Measurements from ENCODE around the gene CRABP2.
A peak's percentile ranks its signal among the peaks of the same experiment; 100 is the strongest.

The CRABP2 gene

DNA sequence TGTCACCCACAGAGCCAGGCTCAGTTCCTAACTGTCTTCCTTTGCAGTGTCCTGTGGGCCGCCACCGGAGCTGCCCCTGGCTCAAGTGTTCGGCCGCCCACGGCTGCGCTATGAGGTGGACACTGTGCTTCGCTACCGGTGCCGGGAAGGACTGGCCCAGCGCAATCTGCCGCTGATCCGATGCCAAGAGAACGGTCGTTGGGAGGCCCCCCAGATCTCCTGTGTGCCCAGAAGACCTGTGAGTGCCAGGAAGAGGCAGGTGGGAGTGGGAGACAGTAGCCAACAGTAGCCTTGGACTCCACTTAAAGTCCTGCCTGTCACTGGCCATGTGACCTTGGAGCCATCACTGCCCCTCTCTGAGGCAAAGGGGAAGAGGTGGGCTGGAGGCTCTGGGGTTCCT lies 46.9 kb downstream of the CRABP2 start:
- H3K4me3 ChIP-seq (ENCODE audit: low read depth, low read length): no peak overlapping the region
- TF ChIP-seq, protein P1, sequence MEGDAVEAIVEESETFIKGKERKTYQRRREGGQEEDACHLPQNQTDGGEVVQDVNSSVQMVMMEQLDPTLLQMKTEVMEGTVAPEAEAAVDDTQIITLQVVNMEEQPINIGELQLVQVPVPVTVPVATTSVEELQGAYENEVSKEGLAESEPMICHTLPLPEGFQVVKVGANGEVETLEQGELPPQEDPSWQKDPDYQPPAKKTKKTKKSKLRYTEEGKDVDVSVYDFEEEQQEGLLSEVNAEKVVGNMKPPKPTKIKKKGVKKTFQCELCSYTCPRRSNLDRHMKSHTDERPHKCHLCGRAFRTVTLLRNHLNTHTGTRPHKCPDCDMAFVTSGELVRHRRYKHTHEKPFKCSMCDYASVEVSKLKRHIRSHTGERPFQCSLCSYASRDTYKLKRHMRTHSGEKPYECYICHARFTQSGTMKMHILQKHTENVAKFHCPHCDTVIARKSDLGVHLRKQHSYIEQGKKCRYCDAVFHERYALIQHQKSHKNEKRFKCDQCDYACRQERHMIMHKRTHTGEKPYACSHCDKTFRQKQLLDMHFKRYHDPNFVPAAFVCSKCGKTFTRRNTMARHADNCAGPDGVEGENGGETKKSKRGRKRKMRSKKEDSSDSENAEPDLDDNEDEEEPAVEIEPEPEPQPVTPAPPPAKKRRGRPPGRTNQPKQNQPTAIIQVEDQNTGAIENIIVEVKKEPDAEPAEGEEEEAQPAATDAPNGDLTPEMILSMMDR (IDR thresholded peaks at IDR 0.05; ENCODE audit: low read depth, low read length): no peak
- in situ Hi-C loops (cut with HindIII; ENCODE audit: low sequenced_read_pairs): no loop called here
- no peak for DNase-seq (ENCODE audit: low read depth, low spot score)

DNA sequence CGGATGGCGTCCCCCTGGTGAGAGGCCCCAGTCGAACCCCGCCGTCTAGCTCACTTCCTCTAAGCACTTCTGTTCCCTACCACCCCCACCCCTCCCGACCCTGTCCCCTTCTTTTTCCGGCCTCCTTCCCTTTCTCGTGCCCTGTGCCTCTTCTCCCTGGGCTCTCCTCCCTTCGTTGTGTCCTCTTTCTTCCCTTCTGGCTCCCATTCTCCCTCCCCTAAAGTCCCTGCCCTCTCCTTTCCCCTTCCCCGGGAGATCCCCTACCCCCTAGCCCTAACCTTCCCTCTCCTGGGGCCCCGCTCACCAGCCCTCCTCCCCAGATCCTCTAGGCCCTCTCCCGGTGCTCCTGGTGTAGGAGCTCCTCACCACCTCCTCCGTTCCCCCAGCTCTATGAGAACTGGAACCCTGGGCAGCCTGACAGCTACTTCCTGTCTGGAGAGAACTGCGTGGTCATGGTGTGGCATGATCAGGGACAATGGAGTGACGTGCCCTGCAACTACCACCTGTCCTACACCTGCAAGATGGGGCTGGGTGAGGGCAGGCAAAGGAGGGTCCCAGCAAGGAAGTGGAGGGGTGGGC lies 47.6 kb downstream of the CRABP2 start:
- no peak for DNase-seq (ENCODE audit: low read depth, low spot score)
- TF ChIP-seq, protein P1 (IDR thresholded peaks at IDR 0.05; ENCODE audit: low read depth, low read length): no peak
- no peak overlapping the region for H3K4me3 ChIP-seq (ENCODE audit: low read depth, low read length)
- in situ Hi-C loops (cut with HindIII; ENCODE audit: low sequenced_read_pairs): no loop called here

DNA sequence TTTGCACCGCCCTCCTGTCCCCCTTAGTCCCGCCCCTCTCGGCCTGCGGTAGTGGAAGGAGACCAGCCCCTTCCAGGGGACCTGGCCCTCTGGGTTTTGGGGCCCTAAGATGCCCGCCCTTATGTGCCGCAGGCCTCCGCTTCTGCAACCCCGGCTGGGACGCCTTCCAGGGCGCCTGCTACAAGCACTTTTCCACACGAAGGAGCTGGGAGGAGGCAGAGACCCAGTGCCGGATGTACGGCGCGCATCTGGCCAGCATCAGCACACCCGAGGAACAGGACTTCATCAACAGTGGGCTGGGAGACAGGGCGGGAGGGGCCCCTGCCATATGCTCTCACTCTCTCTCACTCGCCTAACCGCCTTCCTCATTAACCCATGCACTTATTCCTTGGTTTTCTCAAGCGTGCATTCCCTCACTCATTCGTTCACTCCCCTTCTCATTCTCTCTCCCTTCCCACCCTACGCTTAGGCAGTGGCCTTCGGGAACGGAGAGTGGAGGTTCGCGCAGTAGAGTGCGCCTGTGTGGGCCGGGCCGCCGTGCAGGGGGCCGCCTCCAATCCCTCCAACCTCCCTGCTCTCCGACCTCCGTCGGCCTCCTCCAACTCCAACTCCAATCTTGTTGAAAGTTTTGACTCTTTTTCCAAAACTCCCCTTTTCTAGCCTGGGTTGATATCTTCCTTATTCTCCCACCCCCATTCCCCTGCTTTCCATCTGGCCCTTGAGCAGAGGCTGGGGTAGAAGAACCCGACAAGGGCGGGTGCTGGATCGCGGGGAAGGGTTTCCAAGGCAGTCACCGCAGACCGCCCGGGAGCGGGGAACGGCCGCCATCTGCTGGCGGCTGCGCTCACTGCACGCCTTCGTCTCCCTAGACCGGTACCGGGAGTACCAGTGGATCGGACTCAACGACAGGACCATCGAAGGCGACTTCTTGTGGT lies 48.3 kb downstream of the CRABP2 start:
- no peak for DNase-seq (ENCODE audit: low read depth, low spot score)
- TF ChIP-seq, protein P1 (IDR thresholded peaks at IDR 0.05; ENCODE audit: low read depth, low read length): peak; percentile 99
- no peak overlapping the region for H3K4me3 ChIP-seq (ENCODE audit: low read depth, low read length)
- in situ Hi-C loops (cut with HindIII; ENCODE audit: low sequenced_read_pairs): no loop called here

DNA sequence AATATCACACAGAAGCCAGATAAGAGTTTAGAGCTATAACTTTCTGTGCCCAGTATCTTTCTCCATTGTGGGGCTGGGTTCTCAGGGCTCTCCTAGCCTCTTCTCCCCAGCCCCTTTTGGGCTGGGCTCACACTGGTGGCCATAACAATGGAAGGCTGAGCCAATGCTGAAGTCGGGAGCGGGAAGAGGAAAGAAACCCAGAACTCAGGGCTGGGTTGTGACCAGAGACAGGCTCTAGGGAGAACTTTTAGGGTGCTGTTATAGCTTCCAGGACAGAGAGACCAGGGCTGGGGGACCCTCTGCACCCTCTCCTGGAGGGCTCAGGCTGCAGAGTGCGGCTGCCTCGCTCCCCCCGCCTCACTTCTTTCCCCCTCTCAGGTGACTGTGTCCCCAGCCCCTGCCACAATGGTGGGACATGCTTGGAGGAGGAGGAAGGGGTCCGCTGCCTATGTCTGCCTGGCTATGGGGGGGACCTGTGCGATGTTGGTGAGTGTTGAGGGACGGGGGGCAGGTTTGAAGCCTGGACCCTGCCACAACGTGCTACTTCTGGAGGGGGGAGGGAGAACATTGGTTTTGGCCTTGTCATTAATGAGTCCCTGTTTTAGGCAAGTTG lies 49.4 kb downstream of the CRABP2 start:
- in situ Hi-C loops (cut with HindIII; ENCODE audit: low sequenced_read_pairs): no loop called here
- DNase-seq (ENCODE audit: low read depth, low spot score): no peak
- H3K4me3 ChIP-seq (ENCODE audit: low read depth, low read length): no peak overlapping the region
- TF ChIP-seq, protein P1 (IDR thresholded peaks at IDR 0.05; ENCODE audit: low read depth, low read length): no peak

DNA sequence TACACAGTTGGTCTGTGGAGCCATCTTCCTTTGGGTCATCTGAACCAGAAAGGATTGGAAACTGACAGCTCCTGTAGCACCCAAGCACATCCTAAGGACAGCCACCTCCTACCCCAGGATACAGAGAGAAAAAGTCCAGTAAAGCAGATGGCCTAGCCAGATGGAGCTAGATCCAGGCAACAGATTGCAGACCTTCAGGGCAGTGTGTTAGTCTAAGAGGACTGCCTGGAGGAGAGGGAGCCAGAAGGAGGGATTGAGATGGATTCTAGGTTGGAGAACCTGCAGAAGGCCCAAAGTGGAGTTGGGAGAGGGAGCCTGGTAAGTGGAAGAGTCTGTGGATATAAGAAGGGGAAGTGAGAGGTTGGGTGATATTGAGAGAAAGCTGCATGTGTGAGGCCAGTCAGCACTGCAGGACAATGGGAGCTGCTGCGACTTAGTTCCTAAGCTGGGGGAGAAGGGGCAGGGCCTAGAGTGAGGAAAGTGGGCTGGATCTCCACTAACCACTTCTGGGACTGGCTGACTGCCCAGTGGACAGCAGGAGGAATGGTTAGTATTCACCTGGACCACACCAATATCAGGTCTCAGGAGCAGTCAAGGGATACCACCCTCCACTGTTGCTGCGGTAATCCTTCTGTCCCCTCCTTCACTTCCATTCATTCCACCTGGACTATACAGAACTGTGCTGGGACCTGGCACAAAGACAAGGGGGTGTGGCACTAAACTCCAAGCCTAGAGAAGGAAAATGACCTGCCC lies 50.1 kb downstream of the CRABP2 start:
- H3K4me3 ChIP-seq (ENCODE audit: low read depth, low read length): no peak overlapping the region
- in situ Hi-C loops (cut with HindIII; ENCODE audit: low sequenced_read_pairs): no loop called here
- DNase-seq (ENCODE audit: low read depth, low spot score): no peak
- TF ChIP-seq, protein P1 (IDR thresholded peaks at IDR 0.05; ENCODE audit: low read depth, low read length): no peak

DNA sequence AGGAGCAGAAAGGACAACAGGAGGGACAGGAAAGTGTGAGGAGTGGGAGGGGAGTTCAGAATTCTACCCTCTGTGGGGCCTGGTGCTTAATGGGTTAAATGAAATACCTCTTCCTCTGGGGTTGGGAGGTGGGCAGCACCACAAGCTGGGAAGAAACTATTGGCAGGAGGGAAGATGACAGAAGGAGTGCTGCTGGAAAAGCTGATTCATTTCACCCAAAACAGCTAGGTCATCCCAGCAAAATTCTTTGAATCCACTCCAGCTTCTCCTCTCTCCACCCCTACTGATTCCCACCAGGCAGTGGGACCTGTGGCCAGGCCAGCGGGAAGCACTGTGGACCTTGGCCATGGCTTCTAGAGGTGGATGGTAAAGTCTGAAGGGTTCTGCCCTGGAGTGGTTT lies 50.7 kb downstream of the CRABP2 start:
- in situ Hi-C loops (cut with HindIII; ENCODE audit: low sequenced_read_pairs): no loop called here
- no peak overlapping the region for H3K4me3 ChIP-seq (ENCODE audit: low read depth, low read length)
- no peak for DNase-seq (ENCODE audit: low read depth, low spot score)
- TF ChIP-seq, protein P1 (IDR thresholded peaks at IDR 0.05; ENCODE audit: low read depth, low read length): no peak
